SK-N-MC (cell line): ENCODE results near the gene CDC34.
"Not testable (repeated sequence)": the region's sequence is repeated elsewhere in the genome, so short reads cannot be mapped to it uniquely, and the experiment has no call there.

Experiments used
- DNase-seq: peaks from one replicate; pipeline ENCODE4 v3.0.0-alpha.2; 2011; ENCODE audit warnings: low read depth, low spot score
- H3K27ac ChIP-seq: fragments of 200-600 bp; sonication (generic); 2 replicates; pipeline ENCODE4 v1.5.1; 2016; ENCODE audit warnings: mixed run types
- H3K36me3 ChIP-seq: fragments of 200-600 bp; sonication (generic); 2 replicates; pipeline ENCODE4 v1.6.1; 2017; ENCODE audit warnings: antibody characterized with exemption, low read length, mixed read lengths; ENCODE audit not compliant: insufficient read depth
- H3K4me3 ChIP-seq: fragments of 200-600 bp; sonication (generic); 2 replicates; pipeline ENCODE4 v1.5.1; 2016
- H3K9ac ChIP-seq: fragments of 200-600 bp; sonication (generic); 2 replicates; pipeline ENCODE4 v1.8.0; 2017; ENCODE audit warnings: mixed run types, mixed read lengths; ENCODE audit not compliant: insufficient read length
- H3K9me3 ChIP-seq: fragments of 200-600 bp; sonication (generic); 2 replicates; pipeline ENCODE4 v1.6.1; 2017; ENCODE audit warnings: low read depth, mild to moderate bottlenecking, antibody characterized with exemption, low read length, moderate library complexity, mixed read lengths
- EZH2 ChIP-seq: fragments of 200-600 bp; sonication (generic); IDR thresholded peaks from one replicate; pipeline ENCODE4 v1.6.1; 2017; ENCODE audit warnings: antibody characterized with exemption
- FOXP2 ChIP-seq: optimal IDR thresholded peaks from 2 replicates; pipeline ENCODE3; 2011; ENCODE audit warnings: mild to moderate bottlenecking, moderate library complexity; ENCODE audit not compliant: insufficient read depth; ENCODE audit errors: extremely low read length, control extremely low read depth
- POLR2AphosphoS5 ChIP-seq: IDR thresholded peaks from 2 replicates; pipeline ENCODE4 v1.6.1; 2012; ENCODE audit warnings: mild to moderate bottlenecking, low read depth, low read length, borderline replicate concordance

The CDC34 gene

DNA sequence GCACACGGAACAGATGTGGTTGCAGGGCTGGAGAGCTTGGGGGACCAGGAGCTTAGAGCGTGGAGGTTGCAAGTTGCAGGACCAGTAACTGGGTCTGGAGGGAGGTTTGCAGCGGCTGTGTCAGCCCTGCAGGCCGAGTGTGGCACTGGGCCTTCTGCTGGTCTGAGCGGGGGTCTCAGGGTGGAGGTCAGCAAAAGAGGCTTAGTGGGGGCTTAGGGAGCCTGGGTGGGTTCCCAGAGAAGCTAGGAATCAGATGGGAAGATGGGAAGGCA, 52.3 kb downstream of the CDC34 start:
- H3K9ac ChIP-seq = no peak overlapping the region

GRCh38 chr19:584240-585001, 52.9 kb downstream of the CDC34 start:
- no peak overlapping the region for H3K9ac ChIP-seq
- no peak overlapping the region for H3K4me3 ChIP-seq
- DNase-seq = no peak
- no peaks in the 10 kb centered on the region for H3K9me3 ChIP-seq
- no peak overlapping the region for H3K27ac ChIP-seq
- H3K36me3 ChIP-seq = peaks cover 23% of the 10 kb centered on the region; the same call in 1 of the 2 replicates
- TF ChIP-seq FOXP2 = no peak
- peak; percentile 53 for TF ChIP-seq POLR2AphosphoS5

More for the DNA sequence above, 52.3 kb downstream of the CDC34 start:
- Histone ChIP-seq H3K27ac (no peak overlapping the region), H3K9me3 (no peaks in the 10 kb centered on the region), H3K4me3 (no peak overlapping the region), H3K36me3 (peaks cover 23% of the 10 kb centered on the region; the same call in 1 of the 2 replicates)
- TF ChIP-seq POLR2AphosphoS5 (no peak), EZH2 (no peak), FOXP2 (no peak)
- no peak for DNase-seq

GRCh38 chr19:585146-585545, 53.6 kb downstream of the CDC34 start:
- not testable (repeated sequence) for H3K4me3 ChIP-seq, DNase-seq, H3K9ac ChIP-seq

GRCh38 chr19:585551-586110, 54.1 kb downstream of the CDC34 start:
- DNase-seq = no peak
- TF ChIP-seq POLR2AphosphoS5 (no peak), EZH2 (no peak), FOXP2 (no peak)
- no peaks in the 10 kb centered on the region for H3K9me3 ChIP-seq
- no peak overlapping the region for H3K9ac ChIP-seq
- H3K36me3 ChIP-seq = peaks cover 11% of the 10 kb centered on the region; the same call in 1 of the 2 replicates
- H3K27ac ChIP-seq = peak overlapping the region; percentile 55; the same call in 1 of the 2 replicates
- H3K4me3 ChIP-seq = no peak overlapping the region

More at GRCh38 chr19:585146-585545, 53.6 kb downstream of the CDC34 start:
- H3K9me3 ChIP-seq, H3K27ac ChIP-seq: not testable (repeated sequence)
- H3K36me3 ChIP-seq = peaks cover 16% of the 10 kb centered on the region; the same call in 1 of the 2 replicates

DNA sequence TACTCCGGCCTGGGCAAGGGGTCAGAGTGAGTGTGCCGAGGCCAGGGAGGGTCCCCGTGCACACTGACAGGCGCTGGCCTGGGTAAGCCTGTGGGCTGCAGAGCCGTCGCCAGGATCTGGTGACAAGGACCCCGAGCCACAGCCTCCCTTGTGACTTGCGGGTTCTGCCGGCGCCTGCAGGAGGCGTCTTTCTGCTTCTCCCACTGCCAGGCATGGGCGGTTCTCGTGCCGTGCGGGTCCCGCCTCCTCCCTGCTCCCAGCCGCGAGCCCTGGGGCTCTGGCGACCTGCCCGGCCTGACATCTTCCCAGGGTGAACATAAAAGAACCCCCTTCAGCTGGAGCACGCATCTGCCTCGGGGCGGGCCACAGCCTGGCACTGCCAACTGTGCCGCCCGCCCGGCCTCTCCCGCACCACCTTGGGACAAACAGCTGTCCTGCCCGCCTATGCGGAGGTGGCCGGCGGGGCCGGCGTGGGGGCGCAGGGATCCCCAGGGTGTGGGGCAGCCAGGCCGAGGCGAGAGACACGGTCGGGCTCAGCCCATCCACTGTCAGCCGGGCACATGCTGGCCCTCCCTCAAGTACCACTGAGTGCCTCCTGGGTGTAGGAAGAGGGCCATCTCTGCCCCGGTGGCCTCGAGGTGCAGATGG, 56.7 kb downstream of the CDC34 start:
- Histone ChIP-seq H3K36me3 (no peaks in the 10 kb centered on the region; the same call in 1 of the 2 replicates), H3K4me3 (peak overlapping the region; percentile 66), H3K9ac (no peak overlapping the region), H3K9me3 (no peaks in the 10 kb centered on the region), H3K27ac (no peak overlapping the region)
- TF ChIP-seq FOXP2 (peak; percentile 23), EZH2 (no peak), POLR2AphosphoS5 (no peak)
- DNase-seq = no peak

- H3K4me3 ChIP-seq = peak overlapping the region; percentile 66
- H3K27ac ChIP-seq = no peak overlapping the region
- H3K9me3 ChIP-seq = no peaks in the 10 kb centered on the region
- DNase-seq = no peak
- TF ChIP-seq POLR2AphosphoS5 (no peak), FOXP2 (no peak), EZH2 (no peak)
- no peak overlapping the region for H3K9ac ChIP-seq
- no peaks in the 10 kb centered on the region for H3K36me3 ChIP-seq
Observed at GRCh38 chr19:588741-589692, 57.5 kb downstream of the CDC34 start.

DNA sequence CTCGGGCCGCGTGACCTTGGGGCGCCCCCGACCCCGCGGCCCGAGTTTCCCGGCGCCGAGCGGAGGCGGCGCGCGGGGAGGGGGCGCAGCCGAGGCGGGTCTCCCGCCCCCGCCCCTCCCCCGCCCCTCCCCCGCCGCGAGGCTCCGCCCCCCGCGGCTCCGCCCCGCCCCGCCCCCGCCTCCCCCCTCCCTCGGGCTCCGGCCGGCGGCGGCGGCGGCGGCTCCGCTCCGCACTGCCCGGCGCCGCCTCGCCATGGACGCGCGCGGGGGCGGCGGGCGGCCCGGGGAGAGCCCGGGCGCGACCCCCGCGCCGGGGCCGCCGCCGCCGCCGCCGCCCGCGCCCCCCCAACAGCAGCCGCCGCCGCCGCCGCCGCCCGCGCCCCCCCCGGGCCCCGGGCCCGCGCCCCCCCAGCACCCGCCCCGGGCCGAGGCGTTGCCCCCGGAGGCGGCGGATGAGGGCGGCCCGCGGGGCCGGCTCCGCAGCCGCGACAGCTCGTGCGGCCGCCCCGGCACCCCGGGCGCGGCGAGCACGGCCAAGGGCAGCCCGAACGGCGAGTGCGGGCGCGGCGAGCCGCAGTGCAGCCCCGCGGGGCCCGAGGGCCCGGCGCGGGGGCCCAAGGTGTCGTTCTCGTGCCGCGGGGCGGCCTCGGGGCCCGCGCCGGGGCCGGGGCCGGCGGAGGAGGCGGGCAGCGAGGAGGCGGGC, 58.3 kb downstream of the CDC34 start, which contains the start of gene HCN2:
TSS of gene HCN2 (plus strand) at position 189 of the 703 bp plus-strand sequence. CDS start at position 254, 65 bp downstream.
- no peaks in the 10 kb centered on the region for H3K9me3 ChIP-seq
- no peak within 1 kb of the TSS for H3K9ac ChIP-seq
- H3K27ac ChIP-seq = no peak within 1 kb of the TSS
- no peak for DNase-seq
- H3K36me3 ChIP-seq = no peaks in the 10 kb centered on the region
- peak within 1 kb of the TSS; percentile 64 for H3K4me3 ChIP-seq
- TF ChIP-seq POLR2AphosphoS5 (no peak), EZH2 (no peak), FOXP2 (no peak)
